ENCODE data around the gene SLC46A1.

Gene SLC46A1

GRCh38 chr17:28379814-28380801, 25.9 kb downstream of the SLC46A1 start:
- no peak for DNase-seq

- peak in 1 of 2 experiments; percentile 3 for DNase-seq
These were observed 33.1 kb downstream of the SLC46A1 start for GRCh38 chr17:28372945-28373274.

- DNase-seq: peak; percentile 15 to 24
These were observed 33.6 kb downstream of the SLC46A1 start for GRCh38 chr17:28372203-28372944.

GRCh38 chr17:28371245-28372202, 34.5 kb downstream of the SLC46A1 start, which contains the start of gene SARM1:
SARM1 (plus strand) TSS chr17:28371694; CDS start chr17:28372033, 339 bp downstream.
- DNase-seq: peak; percentile 93

GRCh38 chr17:28370744-28371103, 35.3 kb downstream of the SLC46A1 start:
- DNase-seq: no peak

GRCh38 chr17:28370035-28370743, 35.8 kb downstream of the SLC46A1 start, which contains the start of gene VTN:
VTN (minus strand) TSS chr17:28370307; CDS start chr17:28370203, 104 bp downstream.
- peak in 1 of 2 experiments; percentile 38 for DNase-seq

GRCh38 chr17:28369684-28370034, 36.4 kb downstream of the SLC46A1 start:
- no peak for DNase-seq

GRCh38 chr17:28368915-28369683, 36.9 kb downstream of the SLC46A1 start:
- no peak for DNase-seq

- DNase-seq: no peak
These were observed 37.6 kb downstream of the SLC46A1 start for GRCh38 chr17:28368306-28368831.

- no peak for DNase-seq
These were observed 38.2 kb downstream of the SLC46A1 start for GRCh38 chr17:28367641-28368305.

- no peak for DNase-seq
These were observed 39.4 kb downstream of the SLC46A1 start for GRCh38 chr17:28366605-28367004.

- DNase-seq: no peak
These were observed 40.5 kb downstream of the SLC46A1 start for GRCh38 chr17:28365487-28365886.

- DNase-seq: no peak
These were observed 41.2 kb downstream of the SLC46A1 start, which contains the start of gene SEBOX for GRCh38 chr17:28364665-28365363. SEBOX (minus strand) TSS chr17:28365199; CDS start chr17:28365151, 48 bp downstream.

GRCh38 chr17:28363776-28364650, 42.0 kb downstream of the SLC46A1 start:
- no peak for DNase-seq

GRCh38 chr17:28363186-28363585, 42.8 kb downstream of the SLC46A1 start:
- DNase-seq: no peak

GRCh38 chr17:28357901-28358197, 48.2 kb downstream of the SLC46A1 start:
- no peak for DNase-seq

GRCh38 chr17:28357061-28357900, 48.7 kb downstream of the SLC46A1 start, which contains the start of gene POLDIP2:
POLDIP2 (minus strand) TSS chr17:28357527; CDS start chr17:28357448, 79 bp downstream.
- DNase-seq: peak; percentile 87 to 89

- no peak for DNase-seq
These were observed 55.7 kb downstream of the SLC46A1 start for GRCh38 chr17:28350271-28350670.

Data from SHP77 (cell line).